ENCODE measurements around the gene MPHOSPH6. TPM values are rescaled to one million over a fixed set of nuclear protein-coding genes. Genes with fewer than 3 reads are reported as not detected.
A peak's percentile ranks its signal among the peaks of the same experiment; 100 is the strongest.

MPHOSPH6 gene
- total RNA-seq, 4 donors from 2014 or later = 13.8 to 21.0 (median 14.6) TPM

GRCh38 chr16:82199209-82199608 lies 29.2 kb upstream of the MPHOSPH6 start:
- H3K4me3 ChIP-seq = no peak overlapping the region
- no peaks in the 10 kb centered on the region for H3K4me1 ChIP-seq
- 80% methylated on average over 1 of the region's 1 CpG for WGBS, 2 donors (ENCODE audit: low coverage in 1 of 2)
- H3K27me3 ChIP-seq = no peaks in the 10 kb centered on the region
- no peak for TF ChIP-seq POLR2A (IDR thresholded peaks at IDR 0.05)
- no peak for TF ChIP-seq CTCF (IDR thresholded peaks at IDR 0.05)
- no peak for TF ChIP-seq POLR2AphosphoS5 (IDR thresholded peaks at IDR 0.05)
- no peak for TF ChIP-seq EP300 (IDR thresholded peaks at IDR 0.05)
- H3K9me3 ChIP-seq = no peaks in the 10 kb centered on the region
- no peak for ATAC-seq
- no peaks in the 10 kb centered on the region for H3K36me3 ChIP-seq
- H3K27ac ChIP-seq = no peak overlapping the region

DNA sequence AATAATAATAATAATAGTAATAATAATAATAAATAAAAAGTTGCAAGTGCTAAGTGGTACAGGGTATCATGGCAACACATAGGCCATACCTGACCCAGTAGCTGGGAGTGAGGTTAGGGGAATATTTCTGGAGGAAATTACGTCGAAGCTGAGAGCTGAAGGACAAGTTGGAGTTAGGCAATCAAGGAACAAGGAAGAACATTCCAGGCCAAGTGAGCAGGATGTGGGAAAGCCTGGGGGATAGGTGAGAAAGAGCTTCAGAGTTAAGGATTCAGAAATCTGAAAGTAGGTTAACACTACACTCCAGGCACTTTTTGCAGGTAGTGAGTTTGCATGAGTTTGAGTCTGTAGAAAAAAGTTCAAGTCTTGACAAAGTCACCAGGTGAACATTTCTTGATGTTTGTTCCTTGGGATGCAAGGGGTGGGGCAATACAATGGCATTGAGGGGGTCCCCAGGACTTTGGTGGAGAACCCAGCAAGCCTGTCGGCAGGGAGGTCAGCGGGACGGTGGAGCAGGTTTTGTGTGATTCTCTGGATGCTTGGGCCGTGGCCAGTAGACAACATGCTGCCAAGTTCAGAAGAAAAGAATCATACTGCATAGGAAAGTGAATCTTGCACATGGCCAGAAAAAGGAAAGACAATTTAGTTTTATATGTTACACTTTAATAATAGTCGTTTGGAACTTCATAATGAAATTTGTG lies 27.7 kb upstream of the MPHOSPH6 start:
- ATAC-seq = no peak
- Histone ChIP-seq H3K27me3 (no peaks in the 10 kb centered on the region), H3K27ac (no peak overlapping the region), H3K9me3 (no peaks in the 10 kb centered on the region), H3K4me1 (no peaks in the 10 kb centered on the region), H3K36me3 (no peaks in the 10 kb centered on the region), H3K4me3 (no peak overlapping the region)
- no peak for TF ChIP-seq POLR2AphosphoS5 (IDR thresholded peaks at IDR 0.05)
- TF ChIP-seq POLR2A (IDR thresholded peaks at IDR 0.05) = no peak
- no peak for TF ChIP-seq EP300 (IDR thresholded peaks at IDR 0.05)
- TF ChIP-seq CTCF (IDR thresholded peaks at IDR 0.05) = no peak
- 50 to 60% methylated on average over 7 of the region's 7 CpGs for WGBS, 2 donors (ENCODE audit: low coverage in 1 of 2)

GRCh38 chr16:82195917-82196494 lies 26.0 kb upstream of the MPHOSPH6 start:
- Histone ChIP-seq H3K9me3 (no peaks in the 10 kb centered on the region), H3K4me3 (no peak overlapping the region), H3K27ac (no peak overlapping the region), H3K36me3 (no peaks in the 10 kb centered on the region), H3K4me1 (no peaks in the 10 kb centered on the region), H3K27me3 (no peaks in the 10 kb centered on the region)
- TF ChIP-seq CTCF (IDR thresholded peaks at IDR 0.05) = no peak
- no peak for TF ChIP-seq EP300 (IDR thresholded peaks at IDR 0.05)
- no peak for TF ChIP-seq POLR2A (IDR thresholded peaks at IDR 0.05)
- TF ChIP-seq POLR2AphosphoS5 (IDR thresholded peaks at IDR 0.05) = no peak
- peak; percentile 39 for ATAC-seq
- 19 to 37% methylated on average over 2 of the region's 2 CpGs for WGBS, 2 donors (ENCODE audit: low coverage in 1 of 2)

DNA sequence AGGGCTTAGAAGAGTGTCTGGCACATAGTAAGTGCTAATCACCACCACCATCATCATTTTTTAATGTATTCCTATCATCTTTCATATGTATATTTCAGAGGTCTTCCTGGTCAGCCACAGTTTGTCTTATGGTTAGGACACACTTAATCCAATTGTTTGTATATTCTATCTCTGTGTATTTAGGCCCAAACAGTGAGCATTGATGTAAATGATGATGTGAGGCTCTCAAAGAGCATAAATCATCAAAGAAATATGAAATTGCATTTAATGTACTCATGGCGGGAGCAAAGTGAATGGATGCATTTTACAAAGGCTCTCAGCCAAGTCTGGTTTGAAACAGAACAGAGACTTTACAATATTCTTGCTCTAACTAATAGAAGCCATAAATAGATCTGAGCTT lies 24.1 kb upstream of the MPHOSPH6 start:
- Histone ChIP-seq H3K27ac (no peak overlapping the region), H3K4me1 (no peaks in the 10 kb centered on the region), H3K27me3 (peaks cover 5% of the 10 kb centered on the region), H3K36me3 (no peaks in the 10 kb centered on the region), H3K9me3 (no peaks in the 10 kb centered on the region), H3K4me3 (no peak overlapping the region)
- TF ChIP-seq POLR2A (IDR thresholded peaks at IDR 0.05) = no peak
- no peak for TF ChIP-seq EP300 (IDR thresholded peaks at IDR 0.05)
- no peak for ATAC-seq
- 57 to 67% methylated on average over 1 of the region's 1 CpG for WGBS, 2 donors (ENCODE audit: low coverage in 1 of 2)

GRCh38 chr16:82192665-82193064 lies 22.6 kb upstream of the MPHOSPH6 start:
- 34 to 45% methylated on average over 2 to 4 of the region's 4 CpGs for WGBS, 2 donors (ENCODE audit: low coverage in 1 of 2)
- Histone ChIP-seq H3K27ac (no peak overlapping the region), H3K27me3 (peaks cover 5% of the 10 kb centered on the region), H3K4me3 (no peak overlapping the region), H3K9me3 (no peaks in the 10 kb centered on the region), H3K36me3 (no peaks in the 10 kb centered on the region), H3K4me1 (no peaks in the 10 kb centered on the region)
- ATAC-seq = no peak
- TF ChIP-seq EP300 (IDR thresholded peaks at IDR 0.05) (no peak), POLR2AphosphoS5 (IDR thresholded peaks at IDR 0.05) (no peak), POLR2A (IDR thresholded peaks at IDR 0.05) (no peak)

GRCh38 chr16:82190386-82190785 lies 20.4 kb upstream of the MPHOSPH6 start:
- no peak overlapping the region for H3K4me3 ChIP-seq
- no peaks in the 10 kb centered on the region for H3K4me1 ChIP-seq
- H3K36me3 ChIP-seq = no peaks in the 10 kb centered on the region
- peaks cover 12% of the 10 kb centered on the region for H3K27me3 ChIP-seq
- H3K27ac ChIP-seq = no peak overlapping the region
- ATAC-seq = no peak
- WGBS, 2 donors (ENCODE audit: low coverage in 1 of 2) = 63 to 100% methylated on average over 2 of the region's 2 CpGs
- H3K9me3 ChIP-seq = no peaks in the 10 kb centered on the region
- TF ChIP-seq CTCF (IDR thresholded peaks at IDR 0.05) (no peak), EP300 (IDR thresholded peaks at IDR 0.05) (no peak), POLR2A (IDR thresholded peaks at IDR 0.05) (no peak), POLR2AphosphoS5 (IDR thresholded peaks at IDR 0.05) (no peak)
